Prostate gland (tissue), 2 donors: ENCODE results near the gene NAGA.

Experiments used
- POLR2A ChIP-seq: fragments of 450-650 bp; IDR thresholded peaks from one replicate; pipeline ENCODE4 v1.6.1; 2016; ENCODE audit warnings: antibody characterized with exemption, mild to moderate bottlenecking
- TF ChIP-seq, protein P1 (sequence below), 4 experiments: fragments of 200-600 bp in 2 of 4; fragments of 450-650 bp in 2 of 4; sonication (generic) in 2 of 4; IDR thresholded peaks; 1 replicate in 3 of 4; 2 replicates in 1 of 4; pipeline ENCODE4 v1.5.1; 2016 to 2019; ENCODE audit warnings: antibody characterized with exemption in 4 of 4, mild to moderate bottlenecking in 2 of 4, moderate library complexity in 2 of 4

GRCh38 chr22:42039271-42039670 is 31.3 kb downstream of the NAGA start:
- TF ChIP-seq, protein P1, sequence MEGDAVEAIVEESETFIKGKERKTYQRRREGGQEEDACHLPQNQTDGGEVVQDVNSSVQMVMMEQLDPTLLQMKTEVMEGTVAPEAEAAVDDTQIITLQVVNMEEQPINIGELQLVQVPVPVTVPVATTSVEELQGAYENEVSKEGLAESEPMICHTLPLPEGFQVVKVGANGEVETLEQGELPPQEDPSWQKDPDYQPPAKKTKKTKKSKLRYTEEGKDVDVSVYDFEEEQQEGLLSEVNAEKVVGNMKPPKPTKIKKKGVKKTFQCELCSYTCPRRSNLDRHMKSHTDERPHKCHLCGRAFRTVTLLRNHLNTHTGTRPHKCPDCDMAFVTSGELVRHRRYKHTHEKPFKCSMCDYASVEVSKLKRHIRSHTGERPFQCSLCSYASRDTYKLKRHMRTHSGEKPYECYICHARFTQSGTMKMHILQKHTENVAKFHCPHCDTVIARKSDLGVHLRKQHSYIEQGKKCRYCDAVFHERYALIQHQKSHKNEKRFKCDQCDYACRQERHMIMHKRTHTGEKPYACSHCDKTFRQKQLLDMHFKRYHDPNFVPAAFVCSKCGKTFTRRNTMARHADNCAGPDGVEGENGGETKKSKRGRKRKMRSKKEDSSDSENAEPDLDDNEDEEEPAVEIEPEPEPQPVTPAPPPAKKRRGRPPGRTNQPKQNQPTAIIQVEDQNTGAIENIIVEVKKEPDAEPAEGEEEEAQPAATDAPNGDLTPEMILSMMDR (IDR thresholded peaks at IDR 0.05) = no peak
- no peak for TF ChIP-seq POLR2A
